Effector CD8-positive, alpha-beta T cell (primary cell): ENCODE measurements around the gene R3HCC1L.

ENCODE experiments used
- DNase-seq: peaks from one replicate; lab custom pipeline; 2025; lab: John Stamatoyannopoulos, UW

R3HCC1L gene

GRCh38 chr10:98260350-98260749 is 125.9 kb downstream of the R3HCC1L start:
- DNase-seq, result no peak

GRCh38 chr10:98260752-98261151 is 126.3 kb downstream of the R3HCC1L start:
- DNase-seq, result no peak

DNA sequence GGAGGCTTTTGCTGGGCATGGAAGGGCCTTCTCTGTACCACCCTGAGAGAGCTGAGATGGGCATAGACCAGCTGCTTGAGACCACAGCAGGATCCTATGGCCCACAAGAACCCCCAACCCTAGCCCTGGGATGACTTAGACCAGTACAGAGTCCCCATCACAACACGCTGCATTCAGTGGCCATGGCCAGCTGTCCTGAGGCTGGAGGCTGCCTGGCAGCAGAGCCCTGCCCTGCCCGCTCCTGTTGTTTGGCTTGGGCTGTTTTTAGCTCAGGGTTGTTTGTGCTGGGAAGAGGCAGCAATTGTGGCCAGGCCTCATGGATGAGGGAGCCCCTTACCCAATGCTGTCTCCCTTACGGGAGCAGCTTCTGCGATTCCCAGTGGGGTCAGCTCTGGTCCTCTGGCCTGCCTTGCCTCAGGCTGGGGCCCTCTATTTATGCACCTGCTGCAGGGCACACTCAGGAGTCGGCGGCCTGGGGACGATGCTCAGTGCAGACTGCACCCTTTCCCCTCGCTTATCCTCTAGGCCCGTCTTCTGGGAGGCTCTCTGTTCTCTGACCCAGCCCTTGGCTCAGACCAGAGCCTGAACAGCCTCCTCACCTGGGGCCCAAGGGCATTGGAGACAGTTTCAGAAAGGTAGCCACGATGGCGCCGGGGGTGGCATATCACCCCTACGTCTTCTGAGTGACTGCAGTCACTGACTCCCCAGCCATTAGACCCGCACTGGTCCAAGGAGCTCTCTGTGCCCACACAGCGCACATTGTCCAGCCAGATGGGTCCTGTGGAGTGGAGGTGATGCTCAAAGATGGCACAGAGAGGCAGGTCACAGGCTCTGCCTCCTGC is 127.2 kb downstream of the R3HCC1L start:
- no peak for DNase-seq

DNA sequence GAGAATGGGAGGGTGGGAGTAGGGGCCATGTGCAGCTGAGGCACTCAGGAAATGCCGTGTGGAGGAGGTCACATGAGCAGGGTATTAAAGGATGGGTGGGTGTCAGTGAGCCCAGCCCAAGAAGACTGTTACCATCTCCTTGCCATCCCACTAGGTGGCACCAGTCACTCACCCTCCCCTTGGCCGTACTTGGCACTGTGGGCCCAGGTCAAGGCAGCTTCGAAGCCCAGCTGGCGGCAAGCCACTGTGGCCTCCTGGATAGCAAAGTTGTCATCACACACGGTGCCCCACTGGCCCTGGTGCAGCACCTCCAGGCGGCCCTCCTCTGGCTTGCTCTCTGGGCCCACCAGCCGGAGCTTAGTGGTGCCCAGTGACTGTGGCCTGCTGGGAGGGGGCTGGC is 128.1 kb downstream of the R3HCC1L start:
- no peak for DNase-seq

GRCh38 chr10:98263088-98263487 is 128.6 kb downstream of the R3HCC1L start:
- no peak for DNase-seq

DNA sequence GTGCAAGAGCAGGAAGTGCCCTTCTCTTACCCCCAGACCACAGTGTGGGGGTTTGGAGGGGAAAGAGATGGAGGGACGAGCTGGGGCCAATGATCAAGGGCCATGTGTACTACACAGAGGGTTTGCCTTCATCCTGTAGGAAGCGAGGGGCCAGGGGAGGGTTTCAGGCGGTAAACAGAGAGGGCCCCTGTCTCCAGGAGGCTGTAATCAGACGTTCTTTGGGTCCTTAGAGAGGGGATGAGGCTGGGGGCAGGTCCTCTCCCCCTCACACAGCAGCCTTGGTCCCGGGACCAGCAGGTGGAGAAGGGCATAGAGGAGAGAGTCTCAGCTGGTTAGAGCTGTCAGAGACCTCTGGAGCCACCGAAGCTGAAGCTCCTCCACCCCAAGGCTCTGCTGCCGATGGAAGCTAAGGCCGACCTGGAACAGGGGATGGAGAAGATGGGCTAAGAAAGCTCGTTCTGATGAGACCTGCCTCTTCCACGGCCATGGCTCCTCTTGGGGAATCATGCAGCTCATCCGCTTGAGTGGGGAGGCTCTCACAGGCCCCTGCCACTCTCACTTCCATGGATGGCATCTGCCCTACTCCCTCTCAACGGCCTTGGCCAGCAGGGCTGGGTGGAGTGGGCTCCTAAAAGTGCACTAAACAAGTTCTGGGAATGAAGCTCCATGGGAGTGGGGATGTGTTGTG is 130.1 kb downstream of the R3HCC1L start:
- DNase-seq, result no peak

DNA sequence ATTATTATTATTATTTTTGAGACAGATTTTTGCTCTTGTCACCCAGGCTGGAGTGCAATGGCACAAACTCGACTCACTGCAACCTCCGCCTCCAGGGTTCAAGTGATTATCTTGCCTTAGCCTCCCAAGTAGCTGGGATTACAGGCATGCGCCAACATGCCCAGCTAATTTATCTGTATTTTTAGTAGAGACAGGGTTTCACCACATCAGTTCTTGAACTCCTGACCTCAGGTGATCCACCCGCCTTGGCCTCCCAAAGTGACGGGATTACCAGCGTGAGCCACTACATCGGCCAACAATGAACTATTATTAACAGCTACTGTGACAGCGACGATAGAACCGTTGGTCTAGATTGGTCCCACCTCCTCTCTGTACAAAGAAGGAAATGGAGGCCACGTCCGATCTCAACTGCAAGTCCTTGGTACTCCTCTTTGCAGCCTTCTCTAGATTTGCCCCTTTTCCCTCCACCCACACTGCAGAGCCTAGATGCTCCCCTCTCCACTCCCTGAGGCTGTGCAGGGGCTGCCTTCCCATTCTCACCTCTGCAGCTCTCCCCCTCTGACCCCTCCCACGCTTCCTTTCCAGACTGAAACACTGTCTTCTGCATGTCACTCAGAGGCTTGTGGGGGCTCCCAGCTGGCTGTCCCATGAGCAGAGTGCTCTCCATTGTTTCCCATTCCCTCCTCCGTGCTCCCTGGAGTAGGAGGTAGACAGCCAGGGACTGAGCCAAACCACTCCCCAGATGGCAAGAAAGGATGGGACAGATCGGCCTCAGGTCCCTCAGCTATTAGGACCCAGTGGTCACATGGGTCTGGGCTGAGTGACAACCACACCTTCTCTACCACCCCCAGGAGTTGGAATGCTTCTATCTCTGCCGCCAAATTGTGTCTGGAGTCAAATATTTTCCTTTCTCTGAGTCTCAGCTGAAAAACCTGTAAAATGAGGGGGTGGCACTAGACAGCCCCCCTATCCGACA is 131.2 kb downstream of the R3HCC1L start:
- DNase-seq, result no peak

- DNase-seq, result no peak
These were observed 132.2 kb downstream of the R3HCC1L start for GRCh38 chr10:98266647-98267046.

DNA sequence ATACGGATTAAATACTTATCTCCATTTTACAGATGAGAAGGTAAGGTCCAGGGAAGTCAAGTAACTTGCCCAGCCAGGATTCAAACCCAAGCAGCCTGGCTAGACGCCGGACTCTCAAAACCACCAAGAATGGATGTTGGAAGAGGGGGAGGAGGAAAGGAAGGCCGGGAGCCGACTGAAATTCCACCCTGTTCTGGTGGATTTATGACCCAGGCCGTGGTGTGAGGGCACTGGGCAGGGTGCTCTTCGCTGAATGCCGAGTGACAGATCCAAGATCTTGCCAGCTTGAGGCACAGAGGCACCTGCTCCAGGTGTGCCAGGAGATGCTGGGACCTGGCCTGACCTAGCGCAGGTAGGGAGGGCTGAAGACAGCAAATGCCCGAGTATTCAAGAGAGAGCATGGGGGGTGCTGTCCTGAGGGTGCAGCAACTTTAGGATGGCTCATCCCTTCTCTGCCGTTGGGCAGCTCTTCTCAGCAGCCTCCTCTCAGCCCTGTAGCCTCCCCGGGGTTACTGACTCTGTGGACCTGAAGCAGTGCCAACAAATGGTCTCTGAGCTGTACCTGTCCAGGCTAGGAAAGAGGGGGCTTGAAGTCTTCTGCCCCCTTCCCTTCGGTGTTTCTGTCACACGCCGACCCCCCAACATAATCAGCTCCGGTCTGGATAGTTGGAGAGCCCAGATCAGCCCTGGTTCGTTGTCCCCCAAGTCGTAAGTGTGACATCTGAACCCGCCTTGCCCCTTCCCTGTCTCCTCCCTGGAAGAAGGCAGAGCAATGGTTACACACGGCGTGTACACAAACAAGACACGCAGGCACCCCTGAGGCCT is 132.8 kb downstream of the R3HCC1L start:
- DNase-seq, result no peak

DNA sequence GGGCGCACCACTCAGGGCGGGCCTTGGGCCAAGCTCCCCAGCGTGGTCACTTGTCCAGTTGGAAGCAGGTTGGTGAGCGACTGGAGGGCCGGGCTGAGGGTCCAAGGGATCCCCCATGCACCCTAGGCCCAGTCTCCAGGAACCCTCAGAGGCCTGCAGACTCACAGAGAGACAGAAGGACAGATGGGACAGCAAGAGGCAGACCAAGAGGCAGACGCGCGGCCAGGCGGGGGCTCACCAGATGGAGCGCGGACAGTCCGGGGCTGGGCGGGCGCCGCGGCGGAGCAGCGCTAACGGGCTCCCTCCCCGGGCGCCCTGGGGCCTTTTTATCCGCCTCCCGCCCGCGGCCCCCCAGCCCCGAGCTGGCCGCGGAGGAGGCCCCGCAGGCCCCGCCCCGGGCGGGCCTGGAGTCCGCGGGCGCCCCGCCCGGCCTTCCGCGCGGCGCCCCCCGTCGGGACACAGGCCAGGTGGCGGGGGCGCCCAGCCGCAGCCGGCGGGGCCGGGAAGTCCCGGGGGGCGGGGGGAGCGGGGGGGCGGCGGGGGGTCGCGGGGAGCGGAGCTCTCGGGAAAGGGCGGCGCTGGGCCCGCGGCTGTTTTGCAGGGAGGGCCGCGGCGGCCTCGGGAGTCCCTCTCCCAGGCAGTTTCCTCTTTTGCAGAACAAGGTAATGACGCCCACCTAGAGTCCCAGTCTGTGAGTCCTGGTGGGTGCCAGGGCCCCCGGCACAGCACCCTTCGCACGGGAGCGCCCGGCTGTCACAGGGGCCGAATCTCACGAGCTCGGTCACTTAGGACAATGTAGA is 133.6 kb downstream of the R3HCC1L start, which contains the start of gene LOXL4:
LOXL4 (minus strand) TSS at position 301 of the 800 bp plus-strand sequence. CDS start 5,175 bp downstream, outside the sequence.
- no peak for DNase-seq

DNA sequence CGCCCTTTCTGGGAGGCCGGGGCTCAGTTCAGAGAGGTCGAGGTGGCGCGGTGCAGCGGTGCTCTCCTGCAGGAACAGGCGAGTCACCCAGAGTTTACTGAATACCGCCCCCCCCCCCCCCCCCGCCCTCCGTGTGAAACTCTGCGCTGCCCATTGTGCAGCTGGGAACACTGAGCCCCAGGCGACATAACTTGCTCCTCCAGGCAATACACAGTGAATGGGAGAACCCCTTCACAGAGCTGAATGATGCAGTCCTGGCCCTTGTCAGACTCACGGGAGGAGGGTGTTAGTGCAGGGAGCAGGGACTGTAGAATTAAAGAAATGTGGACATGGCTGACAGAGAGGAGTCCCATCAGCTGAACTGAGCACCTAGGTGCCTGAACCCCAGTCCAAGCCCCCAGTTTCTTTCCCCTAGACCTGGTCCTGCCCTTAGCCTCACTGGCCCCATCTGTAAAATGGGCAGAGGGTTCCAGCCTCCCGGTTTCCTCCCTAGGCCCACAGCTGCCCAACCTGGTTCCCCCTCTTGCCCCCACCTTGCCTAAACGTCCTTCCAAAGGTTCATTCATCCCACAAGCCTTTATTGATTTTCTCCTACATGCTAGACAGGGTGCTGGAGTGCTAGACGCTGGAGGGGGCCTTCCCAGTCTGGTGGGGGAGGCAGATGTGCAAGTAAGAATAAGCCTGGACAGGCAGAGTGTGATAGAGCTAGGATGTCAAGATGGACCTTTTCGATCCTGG is 134.4 kb downstream of the R3HCC1L start:
- no peak for DNase-seq

DNA sequence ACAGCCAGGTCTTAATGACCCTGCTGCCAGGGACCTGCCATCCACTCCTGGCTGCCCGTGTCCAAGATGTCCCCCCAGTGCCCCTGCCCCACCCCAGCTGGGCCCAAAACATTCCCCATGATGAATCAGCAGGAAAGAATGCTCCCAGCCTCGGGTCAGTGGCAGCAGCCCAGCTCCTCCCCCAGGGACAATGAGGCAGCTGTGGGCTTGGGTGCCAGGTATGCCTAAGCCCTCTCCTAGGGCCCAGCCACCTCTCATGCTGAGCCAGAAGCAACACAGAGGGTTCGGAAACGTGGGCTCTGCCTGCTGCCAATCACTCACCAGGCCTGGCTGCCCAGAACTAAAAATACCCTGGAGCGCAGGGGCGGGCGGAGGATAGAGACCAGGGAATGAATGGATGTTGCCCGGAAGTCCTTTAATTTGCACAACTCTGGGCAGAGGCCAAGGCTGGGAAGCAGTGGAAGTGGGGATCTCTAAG is 135.0 kb downstream of the R3HCC1L start:
- no peak for DNase-seq

GRCh38 chr10:98270073-98270740 is 135.8 kb downstream of the R3HCC1L start:
- no peak for DNase-seq

GRCh38 chr10:98270786-98271185 is 136.3 kb downstream of the R3HCC1L start:
- DNase-seq, result no peak

GRCh38 chr10:98272245-98272644 is 137.8 kb downstream of the R3HCC1L start:
- no peak for DNase-seq

DNA sequence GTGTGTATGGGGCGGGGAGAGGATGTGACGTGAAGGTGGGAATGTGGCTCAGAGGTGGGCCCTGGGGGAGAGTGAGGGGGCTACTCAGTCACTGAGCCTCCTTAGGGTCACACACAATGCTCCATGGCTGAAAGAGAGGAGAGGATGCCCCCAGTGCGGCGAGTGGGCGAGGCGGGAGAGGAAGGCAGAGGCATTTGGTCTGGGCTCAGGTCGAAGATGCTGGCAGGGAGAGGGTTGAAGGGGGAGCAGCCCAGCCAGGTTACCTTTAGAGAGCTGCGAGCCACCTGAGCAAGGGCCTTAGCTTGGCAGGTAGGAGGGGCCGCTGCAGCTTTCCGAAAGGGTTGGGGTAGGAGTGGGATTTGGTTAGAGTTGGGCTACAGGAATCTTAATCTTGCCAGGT is 138.2 kb downstream of the R3HCC1L start:
- no peak for DNase-seq

- no peak for DNase-seq
These were observed 138.8 kb downstream of the R3HCC1L start for GRCh38 chr10:98273057-98273850.

DNA sequence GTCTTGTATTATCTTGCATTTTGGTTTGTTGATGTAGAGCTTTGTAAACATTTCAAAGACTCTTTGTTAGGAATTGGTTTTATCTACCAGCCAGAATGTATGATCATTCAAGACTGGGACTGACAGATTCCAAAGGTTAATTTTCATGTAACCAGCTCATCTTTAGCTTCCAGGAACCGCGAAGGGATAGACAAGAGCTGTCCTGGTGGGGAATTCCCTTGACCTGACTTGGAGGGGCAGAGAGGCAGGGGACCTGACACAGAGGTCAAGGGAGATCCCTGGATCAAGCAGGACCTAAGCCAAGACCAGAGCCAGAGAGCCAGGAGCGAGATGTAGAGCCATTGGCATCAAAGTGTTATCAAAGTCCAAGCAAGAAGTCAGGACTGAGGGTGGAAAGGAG is 140.1 kb downstream of the R3HCC1L start:
- DNase-seq, result no peak
